Measurements from ENCODE around the gene CCSER1. TPM values are rescaled to one million over a fixed set of nuclear protein-coding genes. Genes with fewer than 3 reads are reported as not detected.

Gene CCSER1
- total and polyA plus RNA-seq, 2 experiments from 2014 or later, result 5.2 to 23.4 TPM

DNA sequence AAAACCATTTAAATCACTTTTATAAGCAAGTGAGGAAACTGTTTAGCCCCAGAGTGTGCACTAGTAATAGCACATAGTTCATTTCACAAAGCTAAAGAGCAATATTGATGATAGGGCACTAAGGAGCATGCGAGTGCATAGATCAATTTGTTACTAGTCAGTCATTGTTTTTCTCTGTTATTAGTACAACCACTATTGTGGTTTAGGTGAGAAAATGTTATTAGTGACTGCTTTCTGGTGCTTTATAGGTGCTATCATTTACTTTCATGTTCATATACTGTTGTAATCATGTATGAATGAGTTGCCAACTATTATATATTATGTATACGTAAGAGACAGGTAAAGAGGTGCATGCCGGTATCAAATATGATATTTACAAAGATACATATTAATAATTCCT is 113.8 kb downstream of the CCSER1 start:
- Histone ChIP-seq H4K20me1 (ENCODE audit: insufficient read depth, poor library complexity, severe bottlenecking) (no peaks in the 10 kb centered on the region), H3K4me2 (no peak overlapping the region), H3K9me3 (ENCODE audit: low read depth) (no peaks in the 10 kb centered on the region), H2AFZ (no peak overlapping the region), H3K27me3 (no peaks in the 10 kb centered on the region), H3K9me2 (replicated peaks; ENCODE audit: insufficient read depth) (no peaks in the 10 kb centered on the region), H3K27ac (no peak overlapping the region), H3K36me3 (replicated peaks; ENCODE audit: insufficient read depth, low read depth) (no peaks in the 10 kb centered on the region), H3K4me3 (no peak overlapping the region), H3K79me2 (no peaks in the 10 kb centered on the region), H3K4me1 (ENCODE audit: insufficient read depth) (peaks cover 4% of the 10 kb centered on the region)
- WGBS (ENCODE audit: low lambda C conversion rate, missing lambda C conversion rate), result 95% methylated on average over 3 of the region's 3 CpGs
- no peak for TF ChIP-seq EZH2phosphoT487 (IDR thresholded peaks at IDR 0.05; ENCODE audit: low read depth, severe bottlenecking, unreplicated experiment)
- no peak for TF ChIP-seq EZH2 (IDR thresholded peaks at IDR 0.05; ENCODE audit: borderline replicate concordance)
- TF ChIP-seq, protein P1, sequence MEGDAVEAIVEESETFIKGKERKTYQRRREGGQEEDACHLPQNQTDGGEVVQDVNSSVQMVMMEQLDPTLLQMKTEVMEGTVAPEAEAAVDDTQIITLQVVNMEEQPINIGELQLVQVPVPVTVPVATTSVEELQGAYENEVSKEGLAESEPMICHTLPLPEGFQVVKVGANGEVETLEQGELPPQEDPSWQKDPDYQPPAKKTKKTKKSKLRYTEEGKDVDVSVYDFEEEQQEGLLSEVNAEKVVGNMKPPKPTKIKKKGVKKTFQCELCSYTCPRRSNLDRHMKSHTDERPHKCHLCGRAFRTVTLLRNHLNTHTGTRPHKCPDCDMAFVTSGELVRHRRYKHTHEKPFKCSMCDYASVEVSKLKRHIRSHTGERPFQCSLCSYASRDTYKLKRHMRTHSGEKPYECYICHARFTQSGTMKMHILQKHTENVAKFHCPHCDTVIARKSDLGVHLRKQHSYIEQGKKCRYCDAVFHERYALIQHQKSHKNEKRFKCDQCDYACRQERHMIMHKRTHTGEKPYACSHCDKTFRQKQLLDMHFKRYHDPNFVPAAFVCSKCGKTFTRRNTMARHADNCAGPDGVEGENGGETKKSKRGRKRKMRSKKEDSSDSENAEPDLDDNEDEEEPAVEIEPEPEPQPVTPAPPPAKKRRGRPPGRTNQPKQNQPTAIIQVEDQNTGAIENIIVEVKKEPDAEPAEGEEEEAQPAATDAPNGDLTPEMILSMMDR (IDR thresholded peaks at IDR 0.05; ENCODE audit: poor library complexity), result no peak
- DNase-seq (ENCODE audit: low spot score), result no peak

GRCh38 chr4:90245837-90246236 is 118.6 kb downstream of the CCSER1 start:
- H4K20me1 ChIP-seq (ENCODE audit: insufficient read depth, poor library complexity, severe bottlenecking), result no peaks in the 10 kb centered on the region
- 68% methylated on average over 1 of the region's 1 CpG for WGBS (ENCODE audit: low lambda C conversion rate, missing lambda C conversion rate)
- no peaks in the 10 kb centered on the region for H3K27me3 ChIP-seq
- H3K9me3 ChIP-seq (ENCODE audit: low read depth), result no peaks in the 10 kb centered on the region
- H3K4me2 ChIP-seq, result no peak overlapping the region
- no peaks in the 10 kb centered on the region for H3K4me1 ChIP-seq (ENCODE audit: insufficient read depth)
- no peaks in the 10 kb centered on the region for H3K36me3 ChIP-seq (replicated peaks; ENCODE audit: insufficient read depth, low read depth)
- no peak overlapping the region for H3K4me3 ChIP-seq
- no peak overlapping the region for H3K27ac ChIP-seq
- no peak for DNase-seq (ENCODE audit: low spot score)
- H2AFZ ChIP-seq, result no peak overlapping the region
- TF ChIP-seq, protein P1 (IDR thresholded peaks at IDR 0.05; ENCODE audit: poor library complexity), result no peak
- TF ChIP-seq EZH2phosphoT487 (IDR thresholded peaks at IDR 0.05; ENCODE audit: low read depth, severe bottlenecking, unreplicated experiment) (no peak), EZH2 (IDR thresholded peaks at IDR 0.05; ENCODE audit: borderline replicate concordance) (no peak)
- H3K79me2 ChIP-seq, result no peaks in the 10 kb centered on the region
- H3K9me2 ChIP-seq (replicated peaks; ENCODE audit: insufficient read depth), result no peaks in the 10 kb centered on the region

GRCh38 chr4:90246816-90247215 is 119.6 kb downstream of the CCSER1 start:
- WGBS (ENCODE audit: low lambda C conversion rate, missing lambda C conversion rate), result 70% methylated on average over 3 of the region's 3 CpGs

More at GRCh38 chr4:90246816-90247215, 119.6 kb downstream of the CCSER1 start:
- Histone ChIP-seq H3K36me3 (replicated peaks; ENCODE audit: insufficient read depth, low read depth) (no peaks in the 10 kb centered on the region), H3K79me2 (no peaks in the 10 kb centered on the region), H3K27me3 (no peaks in the 10 kb centered on the region), H3K9me3 (ENCODE audit: low read depth) (no peaks in the 10 kb centered on the region), H3K4me3 (no peak overlapping the region), H3K4me1 (ENCODE audit: insufficient read depth) (no peaks in the 10 kb centered on the region), H3K27ac (no peak overlapping the region), H4K20me1 (ENCODE audit: insufficient read depth, poor library complexity, severe bottlenecking) (no peaks in the 10 kb centered on the region), H3K4me2 (no peak overlapping the region), H3K9me2 (replicated peaks; ENCODE audit: insufficient read depth) (no peaks in the 10 kb centered on the region), H2AFZ (no peak overlapping the region)
- TF ChIP-seq, protein P1 (IDR thresholded peaks at IDR 0.05; ENCODE audit: poor library complexity), result no peak
- DNase-seq (ENCODE audit: low spot score), result no peak

Data from hepatocyte (in vitro differentiated cells).